Measurements from ENCODE around the gene MYO19.
"Not testable (repeated sequence)": the region's sequence is repeated elsewhere in the genome, so short reads cannot be mapped to it uniquely, and the experiment has no call there.

The MYO19 gene

GRCh38 chr17:36463916-36464764 is 70.5 kb downstream of the MYO19 start:
- DNase-seq (ENCODE audit: low read depth in 3 of 3) = peak in 1 of 3 experiments; percentile 6

GRCh38 chr17:36461330-36462110 is 73.1 kb downstream of the MYO19 start:
- no peak for DNase-seq (ENCODE audit: low read depth in 3 of 3)

- DNase-seq (ENCODE audit: low read depth in 3 of 3) = no peak
These were observed 74.3 kb downstream of the MYO19 start for GRCh38 chr17:36460265-36460937.

- no peak for DNase-seq (ENCODE audit: low read depth in 3 of 3)
These were observed 75.1 kb downstream of the MYO19 start for GRCh38 chr17:36459601-36460000.

- no peak for DNase-seq (ENCODE audit: low read depth in 3 of 3)
These were observed 75.6 kb downstream of the MYO19 start for GRCh38 chr17:36459045-36459444.

GRCh38 chr17:36457701-36458100 is 77.0 kb downstream of the MYO19 start:
- not testable (repeated sequence) for DNase-seq (ENCODE audit: low read depth in 3 of 3)

GRCh38 chr17:36452888-36453287 is 81.8 kb downstream of the MYO19 start:
- DNase-seq (ENCODE audit: low read depth in 3 of 3) = not testable (repeated sequence)

- not testable (repeated sequence) for DNase-seq (ENCODE audit: low read depth in 3 of 3)
These were observed 84.7 kb downstream of the MYO19 start for GRCh38 chr17:36449997-36450396.

All from stimulated activated CD4-positive, alpha-beta T cell treated with anti-CD3 and anti-CD28 coated beads, TNF-alpha, amount 100 ng/mL, for 4 hours (primary cell).